Measurements from ENCODE around the gene PCDHGB1. TPM values are rescaled to one million over a fixed set of nuclear protein-coding genes. Genes with fewer than 3 reads are reported as not detected.

PCDHGB1 gene
- total RNA-seq, 2 experiments from 2014 or later = 3.0 to 4.1 TPM

DNA sequence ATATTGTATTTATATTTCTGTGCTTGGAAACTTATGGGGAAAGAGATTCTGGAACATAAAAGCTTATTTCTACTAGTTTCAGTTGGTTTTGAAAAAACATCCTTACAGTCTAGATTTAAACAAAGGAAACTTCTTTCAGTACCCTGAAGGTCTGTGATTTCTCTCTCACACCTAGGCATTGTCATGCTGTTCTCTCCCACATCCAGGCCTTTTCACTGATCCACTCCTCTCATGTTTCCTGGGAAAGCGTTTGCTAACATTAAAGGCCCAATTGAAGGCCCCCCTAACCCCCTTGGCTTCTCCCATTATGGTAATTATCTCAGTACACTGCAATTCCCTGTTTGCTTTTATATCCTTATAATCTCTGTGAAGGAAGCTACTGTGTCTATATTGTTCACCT, 7.1 kb upstream of the PCDHGB1 start:
- Histone ChIP-seq H3K36me3 (ENCODE audit: insufficient read depth, low read length) (no peaks in the 10 kb centered on the region), H4K20me1 (ENCODE audit: insufficient read depth, low read length) (no peaks in the 10 kb centered on the region), H3K4me1 (ENCODE audit: insufficient read depth, low read length, poor library complexity, severe bottlenecking) (no peaks in the 10 kb centered on the region), H3K9me3 (ENCODE audit: low read length) (no peaks in the 10 kb centered on the region), H3K27ac (ENCODE audit: low read depth, low read length, poor library complexity, severe bottlenecking) (no peak overlapping the region), H3K4me3 (ENCODE audit: low read depth, low read length, poor library complexity, severe bottlenecking) (no peak overlapping the region), H2AFZ (ENCODE audit: low read length) (no peak overlapping the region), H3K4me2 (ENCODE audit: low read length) (no peak overlapping the region), H3K79me2 (ENCODE audit: insufficient read depth, low read depth, low read length) (no peaks in the 10 kb centered on the region), H3K9me2 (ENCODE audit: insufficient read depth, low read length) (no peaks in the 10 kb centered on the region)
- POLR2A ChIA-PET = interaction anchor here (0.7 to 1.4 kb wide), 2 partner anchors 31 to 37 kb away, joined by 3 read pairs; no protein-coding TSS in a partner anchor
- TF ChIP-seq CTCF (conservative IDR thresholded peaks at IDR 0.05; ENCODE audit: low read length) (no peak), EZH2phosphoT487 (IDR thresholded peaks at IDR 0.05; ENCODE audit: borderline replicate concordance, low read depth, low read length) (no peak)
- DNase-seq (ENCODE audit: low spot score) = no peak
- CTCF ChIA-PET (ENCODE audit: unreplicated experiment) = interaction anchor here (1.3 kb wide), 1 partner anchor 22 kb away, joined by 3 read pairs; the partner anchor contains the start of gene TAF7
- intact Hi-C loops (cut with micrococcal nuclease; ENCODE audit: unreplicated experiment) = no loop called here
- BruUV-seq (replicated peaks) = no TSS peak

DNA sequence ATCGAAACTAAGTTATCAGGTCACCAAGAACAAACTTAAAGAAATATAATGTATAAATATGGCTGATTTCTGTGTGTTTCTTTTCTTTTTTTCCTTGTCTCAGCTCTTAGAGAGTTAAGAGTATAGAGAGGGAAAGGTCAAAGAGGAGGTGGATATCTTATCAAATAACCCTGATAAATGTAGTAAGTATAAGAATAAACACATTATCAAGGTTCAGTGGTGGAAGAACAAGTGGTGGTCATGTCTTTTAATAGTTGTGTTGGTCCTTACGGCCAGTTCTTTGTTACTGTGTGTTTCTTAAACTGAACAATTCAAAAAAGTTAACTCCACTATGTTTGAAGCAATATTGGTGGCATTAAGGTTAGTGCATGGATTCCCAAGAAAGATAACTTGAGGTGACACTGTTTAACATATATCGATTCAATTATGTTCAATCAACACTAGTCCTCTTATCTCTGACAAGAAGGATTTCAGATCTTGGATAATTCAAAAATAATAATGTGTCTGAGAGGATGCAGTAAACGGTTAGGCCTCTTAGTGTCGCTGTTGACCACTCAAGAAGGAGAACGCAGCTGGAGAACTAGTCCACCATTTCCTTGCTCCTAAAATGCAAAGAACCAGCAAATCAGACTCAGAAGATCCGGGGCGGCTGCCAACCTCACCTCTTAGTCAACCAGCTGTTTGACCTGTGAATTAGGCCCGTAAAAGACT, 6.5 kb upstream of the PCDHGB1 start, which contains the start of gene PCDHGA3:
PCDHGA3 (plus strand) TSS at position 588 of the 711 bp plus-strand sequence. CDS start 205 bp downstream, outside the sequence.
- ChIA-PET POLR2A (interaction anchor here (0.7 to 1.4 kb wide), 2 partner anchors 32 to 37 kb away, joined by 3 read pairs; no protein-coding TSS in a partner anchor), CTCF (ENCODE audit: unreplicated experiment) (interaction anchor here (1.3 kb wide), 1 partner anchor 23 kb away, joined by 3 read pairs; the partner anchor contains the start of gene TAF7)
- Histone ChIP-seq H3K36me3 (ENCODE audit: insufficient read depth, low read length) (no peaks in the 10 kb centered on the region), H3K4me2 (ENCODE audit: low read length) (no peak within 1 kb of the TSS), H3K79me2 (ENCODE audit: insufficient read depth, low read depth, low read length) (no peaks in the 10 kb centered on the region), H3K27ac (ENCODE audit: low read depth, low read length, poor library complexity, severe bottlenecking) (no peak within 1 kb of the TSS), H3K9me2 (ENCODE audit: insufficient read depth, low read length) (no peaks in the 10 kb centered on the region), H3K4me3 (ENCODE audit: low read depth, low read length, poor library complexity, severe bottlenecking) (no peak within 1 kb of the TSS), H3K9me3 (ENCODE audit: low read length) (no peaks in the 10 kb centered on the region), H4K20me1 (ENCODE audit: insufficient read depth, low read length) (no peaks in the 10 kb centered on the region), H2AFZ (ENCODE audit: low read length) (no peak within 1 kb of the TSS), H3K4me1 (ENCODE audit: insufficient read depth, low read length, poor library complexity, severe bottlenecking) (no peaks in the 10 kb centered on the region)
- intact Hi-C loops (cut with micrococcal nuclease; ENCODE audit: unreplicated experiment) = no loop called here
- no TSS peak for BruUV-seq (replicated peaks)
- TF ChIP-seq EZH2phosphoT487 (IDR thresholded peaks at IDR 0.05; ENCODE audit: borderline replicate concordance, low read depth, low read length) (no peak), CTCF (conservative IDR thresholded peaks at IDR 0.05; ENCODE audit: low read length) (peak; percentile 62)
- DNase-seq (ENCODE audit: low spot score) = peak; percentile 17

DNA sequence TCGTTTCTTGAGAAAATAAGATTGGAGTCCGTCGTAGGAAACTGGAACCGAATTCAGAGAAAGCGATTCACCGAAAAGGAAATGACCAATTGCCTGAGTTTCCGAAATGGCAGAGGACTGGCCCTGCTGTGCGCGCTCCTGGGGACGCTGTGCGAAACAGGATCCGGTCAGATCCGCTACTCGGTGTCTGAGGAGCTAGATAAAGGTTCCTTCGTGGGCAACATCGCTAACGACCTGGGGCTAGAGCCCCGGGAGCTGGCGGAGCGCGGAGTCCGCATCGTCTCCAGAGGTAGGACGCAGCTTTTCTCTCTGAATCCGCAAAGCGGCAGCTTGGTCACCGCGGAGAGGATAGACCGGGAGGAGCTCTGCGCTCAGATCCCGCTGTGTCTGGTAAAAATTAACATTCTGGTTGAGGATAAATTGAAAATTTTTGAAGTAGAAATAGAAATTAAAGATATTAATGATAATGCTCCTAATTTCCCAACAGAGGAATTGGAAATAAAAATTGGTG, 5.9 kb upstream of the PCDHGB1 start:
- Histone ChIP-seq H2AFZ (ENCODE audit: low read length) (no peak overlapping the region), H3K9me3 (ENCODE audit: low read length) (no peaks in the 10 kb centered on the region)
- TF ChIP-seq CTCF (conservative IDR thresholded peaks at IDR 0.05; ENCODE audit: low read length) = no peak; the same call in 1 of the 2 replicates
- TF ChIP-seq EZH2phosphoT487 (IDR thresholded peaks at IDR 0.05; ENCODE audit: borderline replicate concordance, low read depth, low read length) = no peak

More for the DNA sequence above, 5.9 kb upstream of the PCDHGB1 start:
- intact Hi-C loops (cut with micrococcal nuclease; ENCODE audit: unreplicated experiment) = no loop called here
- ChIA-PET CTCF (ENCODE audit: unreplicated experiment) (no interaction called here), POLR2A (no interaction called here)
- no peak overlapping the region for H3K27ac ChIP-seq (ENCODE audit: low read depth, low read length, poor library complexity, severe bottlenecking)
- no peaks in the 10 kb centered on the region for H3K36me3 ChIP-seq (ENCODE audit: insufficient read depth, low read length)
- no peaks in the 10 kb centered on the region for H3K4me1 ChIP-seq (ENCODE audit: insufficient read depth, low read length, poor library complexity, severe bottlenecking)
- no peaks in the 10 kb centered on the region for H4K20me1 ChIP-seq (ENCODE audit: insufficient read depth, low read length)
- H3K4me3 ChIP-seq (ENCODE audit: low read depth, low read length, poor library complexity, severe bottlenecking) = no peak overlapping the region
- H3K9me2 ChIP-seq (ENCODE audit: insufficient read depth, low read length) = no peaks in the 10 kb centered on the region
- no peak overlapping the region for H3K4me2 ChIP-seq (ENCODE audit: low read length)
- DNase-seq (ENCODE audit: low spot score) = no peak
- no TSS peak for BruUV-seq (replicated peaks)
- no peaks in the 10 kb centered on the region for H3K79me2 ChIP-seq (ENCODE audit: insufficient read depth, low read depth, low read length)

Data from OCI-LY7 (cell line).